A549 (cell line): ENCODE measurements around the gene PDK2. TPM values are rescaled to one million over a fixed set of nuclear protein-coding genes. Genes with fewer than 3 reads are reported as not detected.

ENCODE experiments used
- ATAC-seq, 2 experiments: fragments of 200-7000 bp in 1 of 2; fragments of >200 bp in 1 of 2; cut with Nextera tagmentation in 1 of 2; cut with Tn5 transposase in 1 of 2; 3 replicates each; pipeline versions ENCODE4 v1.8.0 to v1.9.1; 2018 to 2020; ENCODE audit warnings: mild to moderate bottlenecking in 1 of 2, moderate library complexity in 1 of 2
- CTCF ChIA-PET: fragments of 300-600 bp; sonication (Branson Sonifier 250); formaldehyde crosslinking; extraction: SDS; loops from one replicate; lab custom pipeline; 2021; ENCODE audit warnings: antibody characterized with exemption, inconsistent platforms; lab: Yijun Ruan, JAX
- POLR2A ChIA-PET: fragments of 350-600 bp; formaldehyde crosslinking; extraction: SDS; loops from one replicate; lab custom pipeline; 2021; ENCODE audit warnings: antibody characterized with exemption, inconsistent platforms; lab: Yijun Ruan, JAX
- DNase-seq, 2 experiments: peaks; one replicate each; pipeline versions ENCODE4 v3.0.0 to v3.0.0-alpha.2; 2011 to 2016; ENCODE audit warnings: low read depth in 1 of 2, low spot score in 1 of 2
- FAIRE-seq: peaks from 2 replicates; lab custom pipeline; 2011; peaks lifted over from hg19 to GRCh38; lab: Jason Lieb, UNC
- H3K27ac ChIP-seq, 2 experiments: fragments of >200 bp; sonication (Bioruptor Twin); formaldehyde crosslinking; 3 replicates each; pipeline ENCODE4 v1.5.1; 2016 to 2017
- H3K4me1 ChIP-seq: fragments of >200 bp; sonication (Bioruptor Twin); formaldehyde crosslinking; 3 replicates; pipeline ENCODE4 v1.6.1; 2016
- H3K4me2 ChIP-seq: fragments of >200 bp; sonication (Bioruptor Twin); formaldehyde crosslinking; 3 replicates; pipeline ENCODE4 v1.6.1; 2016
- H3K4me3 ChIP-seq: fragments of >200 bp; sonication (Bioruptor Twin); formaldehyde crosslinking; 3 replicates; pipeline ENCODE4 v1.5.1; 2016
- H3K9me3 ChIP-seq: fragments of >200 bp; sonication (Bioruptor Twin); formaldehyde crosslinking; 3 replicates; pipeline ENCODE4 v1.6.1; 2016
- CBX8 ChIP-seq: fragments of 200-600 bp; sonication (generic); IDR thresholded peaks from 2 replicates; pipeline ENCODE4 v1.6.1; 2016
- CEBPB ChIP-seq, 2 experiments: fragments of >200 bp in 1 of 2; sonication (Bioruptor Twin) in 1 of 2; formaldehyde crosslinking in 1 of 2; IDR thresholded peaks; 2 replicates each; pipeline ENCODE4 v1.6.1; 2012 to 2016
- CHD2 ChIP-seq: fragments of 150-350 bp; IDR thresholded peaks from 2 replicates; pipeline ENCODE4 v1.6.1; 2014; ENCODE audit warnings: low read length; ENCODE audit not compliant: partially characterized antibody
- ESRRA ChIP-seq: fragments of 150-350 bp; IDR thresholded peaks from 2 replicates; pipeline ENCODE4 v1.6.1; 2014; ENCODE audit warnings: mild to moderate bottlenecking, low read length, borderline replicate concordance
- FOSB ChIP-seq: fragments of 250-450 bp; sonication (Bioruptor Pico); IDR thresholded peaks from 2 replicates; pipeline ENCODE4 v1.5.0; 2020; ENCODE audit warnings: mild to moderate bottlenecking, moderate library complexity
- FOSL2 ChIP-seq, 2 experiments: fragments of 450-650 bp in 1 of 2; fragments of >200 bp in 1 of 2; sonication (Bioruptor Twin) in 1 of 2; formaldehyde crosslinking; IDR thresholded peaks; 2 replicates each; pipeline versions ENCODE4 v1.5.0 to v1.6.1; 2016 to 2020; ENCODE audit warnings: mild to moderate bottlenecking in 1 of 2, moderate library complexity in 1 of 2
- GATA3 ChIP-seq: IDR thresholded peaks from 2 replicates; pipeline ENCODE4 v1.6.1; 2012; ENCODE audit warnings: borderline replicate concordance
- HDAC2 ChIP-seq: fragments of 200-600 bp; sonication (generic); IDR thresholded peaks from 2 replicates; pipeline ENCODE4 v1.6.1; 2016
- HEYL ChIP-seq: fragments of 250-450 bp; sonication (Bioruptor Pico); IDR thresholded peaks from 2 replicates; pipeline ENCODE4 v1.8.0; 2021; ENCODE audit warnings: mild to moderate bottlenecking, moderate library complexity
- HOXA7 ChIP-seq: fragments of 250-450 bp; sonication (Bioruptor Pico); IDR thresholded peaks from 2 replicates; pipeline ENCODE4 v1.5.0; 2020; ENCODE audit warnings: mild to moderate bottlenecking, moderate library complexity
- HOXB13 ChIP-seq: fragments of 250-450 bp; sonication (Bioruptor Pico); IDR thresholded peaks from 2 replicates; pipeline ENCODE4 v1.5.0; 2020; ENCODE audit warnings: low read depth, mild to moderate bottlenecking, moderate library complexity
- JUNB ChIP-seq: fragments of >200 bp; sonication (Bioruptor Twin); formaldehyde crosslinking; IDR thresholded peaks from 2 replicates; pipeline ENCODE4 v1.6.1; 2016
- KDM1A ChIP-seq: fragments of 200-600 bp; sonication (generic); IDR thresholded peaks from 2 replicates; pipeline ENCODE4 v1.6.1; 2016; ENCODE audit warnings: low read depth, mild to moderate bottlenecking
- KDM5A ChIP-seq: fragments of 200-600 bp; sonication (generic); IDR thresholded peaks from 2 replicates; pipeline ENCODE4 v1.6.1; 2016; ENCODE audit warnings: antibody characterized with exemption, mild to moderate bottlenecking
- PHF8 ChIP-seq: fragments of 200-600 bp; sonication (generic); IDR thresholded peaks from 2 replicates; pipeline ENCODE4 v1.6.1; 2016; ENCODE audit warnings: low read depth, mild to moderate bottlenecking, antibody characterized with exemption, moderate library complexity, borderline replicate concordance
- POLR2AphosphoS2 ChIP-seq: conservative IDR thresholded peaks from 2 replicates; pipeline ENCODE4 v1.6.1; 2012; ENCODE audit warnings: low read length, improper control_type of control experiment, inconsistent platforms
- RNF2 ChIP-seq: fragments of 200-600 bp; sonication (generic); IDR thresholded peaks from 2 replicates; pipeline ENCODE4 v1.6.1; 2016; ENCODE audit warnings: low read depth, mild to moderate bottlenecking, antibody characterized with exemption, moderate library complexity, borderline replicate concordance
- ZC3H11A ChIP-seq: fragments of 450-650 bp; IDR thresholded peaks from 2 replicates; pipeline ENCODE4 v1.6.1; 2014; ENCODE audit warnings: antibody characterized with exemption, mild to moderate bottlenecking
- ZNF302 ChIP-seq: fragments of 250-450 bp; sonication (Bioruptor Pico); IDR thresholded peaks from 2 replicates; pipeline ENCODE4 v1.9.0; 2021; ENCODE audit warnings: inconsistent platforms, mild to moderate bottlenecking, moderate library complexity
- WGBS: methylation state at CpG from one replicate; pipeline ENCODE4 v1.1.6; 2017; ENCODE audit errors: missing lambda C conversion rate; 5-methylcytosine and 5-hydroxymethylcytosine counted together
- polyA plus RNA-seq, 4 experiments: library from polyadenylated mRNA; depleted of rRNA in 3 of 4; stranded (reverse); fragments of >200 nt; fragmentation: RNase III in 1 of 4; extraction: RNeasy Plus Mini Kit Qiagen cat#74134 plus additional on column Dnase treatment in 1 of 4; gene quantifications; 2 replicates in 3 of 4; 3 replicates in 1 of 4; pipeline ENCODE4 v1.2.3, GENCODE V29; 2011 to 2017
- TF ChIP-seq, protein P1 (sequence below): IDR thresholded peaks from 2 replicates; pipeline ENCODE4 v1.6.1; 2012
- TF ChIP-seq, protein P2 (sequence below): fragments of >200 bp; sonication (Bioruptor Twin); formaldehyde crosslinking; IDR thresholded peaks from 3 replicates; pipeline ENCODE4 v1.6.1; 2016

The PDK2 gene
- polyA plus RNA-seq, 2 of the 4 experiments (the other 2 are of a cell fraction) = 14.1 to 28.5 TPM

DNA sequence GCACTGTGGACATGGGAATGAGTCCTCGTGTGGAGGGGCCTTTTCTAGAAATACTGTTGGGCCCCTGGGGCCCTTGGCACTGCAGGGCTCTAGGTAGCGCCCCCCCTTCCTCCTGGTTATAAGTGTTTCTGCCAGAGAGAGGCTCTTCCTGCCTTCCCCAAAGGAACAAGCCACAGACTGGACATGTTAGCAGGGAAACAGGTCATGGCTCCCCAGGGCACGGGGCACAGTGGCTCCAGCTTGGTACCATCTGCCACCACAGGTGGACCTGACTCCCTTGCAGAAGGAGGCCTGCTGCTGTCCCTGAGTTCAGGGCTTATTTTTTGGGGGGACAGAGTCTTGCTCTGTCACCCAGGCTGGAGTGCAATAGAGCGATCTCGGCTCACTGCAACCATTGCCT, 8.8 kb downstream of the PDK2 start (continued):
- TF ChIP-seq GATA3 (no peak), FOSB (no peak), HDAC2 (no peak), CBX8 (no peak), ESRRA (no peak)

DNA sequence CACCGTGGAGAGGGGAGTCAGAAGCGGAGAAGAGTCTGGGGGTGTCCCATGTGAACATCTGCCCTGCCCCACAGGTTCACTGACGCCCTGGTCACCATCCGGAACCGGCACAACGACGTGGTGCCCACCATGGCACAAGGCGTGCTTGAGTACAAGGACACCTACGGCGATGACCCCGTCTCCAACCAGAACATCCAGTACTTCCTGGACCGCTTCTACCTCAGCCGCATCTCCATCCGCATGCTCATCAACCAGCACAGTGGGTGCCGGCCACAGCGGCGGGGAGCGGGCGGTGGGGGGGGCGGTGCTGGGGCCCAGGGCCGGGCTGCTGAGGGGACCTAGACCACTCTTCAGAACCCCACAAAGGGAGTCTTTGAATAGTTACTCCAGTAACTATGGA, 10.7 kb downstream of the PDK2 start:
- CTCF ChIA-PET = interaction anchor here (0.6 to 60.2 kb wide), 4 partner anchors 1 to 192 kb away, joined by 4 to 1356 read pairs (median 691); partner anchors contain the start of genes PDK2, PPP1R9B and SAMD14
- no peak overlapping the region for H3K4me2 ChIP-seq
- no peak overlapping the region for H3K27ac ChIP-seq
- 89% methylated on average over 21 of the region's 21 CpGs for WGBS
- POLR2A ChIA-PET = no interaction called here
- H3K4me3 ChIP-seq = no peak overlapping the region
- ATAC-seq = no peak
- peaks cover 27% of the 10 kb centered on the region for H3K4me1 ChIP-seq
- TF ChIP-seq GATA3 = no peak
- TF ChIP-seq RNF2 = no peak
- TF ChIP-seq ZC3H11A = no peak
- no peak for TF ChIP-seq HOXB13 (CRISPR knock-in tag)
- TF ChIP-seq KDM5A = no peak
- TF ChIP-seq CHD2 = no peak
- TF ChIP-seq CEBPB (IDR thresholded peaks at IDR 0.05) = no peak
- TF ChIP-seq KDM1A = no peak
- TF ChIP-seq CBX8 = no peak
- TF ChIP-seq JUNB = no peak
- TF ChIP-seq FOSB = no peak
- no peak for TF ChIP-seq HOXA7 (CRISPR knock-in tag)
- TF ChIP-seq HDAC2 = no peak
- FAIRE-seq = no peak
- DNase-seq = no peak
- no peaks in the 10 kb centered on the region for H3K9me3 ChIP-seq

DNA sequence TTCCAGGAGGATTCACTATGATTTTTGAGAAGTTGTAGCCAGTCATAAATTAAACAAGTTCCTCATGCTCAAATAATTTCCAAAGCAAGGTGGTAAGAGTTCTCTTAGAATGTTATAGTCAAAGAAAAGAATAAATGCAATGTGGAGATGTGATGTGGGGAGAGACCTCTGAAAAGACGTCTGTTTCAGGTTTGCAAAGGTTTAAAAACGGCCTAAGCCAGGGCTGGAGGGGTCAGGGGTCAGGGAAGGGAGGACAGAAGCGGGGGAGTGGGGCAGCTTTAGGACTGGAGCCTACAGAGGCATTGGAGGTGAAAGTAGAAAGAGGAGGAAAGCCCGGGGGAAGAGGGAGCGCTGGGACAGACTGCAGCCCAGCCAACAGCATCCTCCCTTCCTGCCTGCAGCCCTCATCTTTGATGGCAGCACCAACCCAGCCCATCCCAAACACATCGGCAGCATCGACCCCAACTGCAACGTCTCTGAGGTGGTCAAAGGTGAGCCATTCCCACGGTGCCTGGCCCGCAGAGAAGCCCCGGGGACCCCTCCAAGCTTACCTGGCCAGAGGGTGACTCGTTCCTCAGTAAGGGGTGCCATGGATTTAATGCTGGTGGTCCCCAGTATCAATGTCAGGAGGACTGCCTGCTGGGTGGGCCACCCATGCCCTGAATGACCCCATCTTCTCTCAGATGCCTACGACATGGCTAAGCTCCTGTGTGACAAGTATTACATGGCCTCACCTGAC, 11.4 kb downstream of the PDK2 start:
- TF ChIP-seq POLR2AphosphoS2 (no peak), CHD2 (no peak), ZNF302 (CRISPR knock-in tag) (no peak), GATA3 (no peak), HDAC2 (no peak), ESRRA (no peak), ZC3H11A (no peak), PHF8 (no peak), FOSB (no peak)
- TF ChIP-seq, protein P1, sequence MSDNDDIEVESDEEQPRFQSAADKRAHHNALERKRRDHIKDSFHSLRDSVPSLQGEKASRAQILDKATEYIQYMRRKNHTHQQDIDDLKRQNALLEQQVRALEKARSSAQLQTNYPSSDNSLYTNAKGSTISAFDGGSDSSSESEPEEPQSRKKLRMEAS = no peak
- ATAC-seq = no peak
- ChIA-PET CTCF (interaction anchor here (0.9 to 60.2 kb wide), 4 partner anchors 2 to 28 kb away, joined by 3 to 1356 read pairs (median 680); partner anchors contain the start of genes PDK2, PPP1R9B and SAMD14), POLR2A (no interaction called here)
- no peak for FAIRE-seq
- no peak overlapping the region for H3K27ac ChIP-seq
- WGBS = 73% methylated on average over 13 of the region's 13 CpGs
- peaks cover 20% of the 10 kb centered on the region for H3K4me1 ChIP-seq
- no peak overlapping the region for H3K4me3 ChIP-seq
- no peaks in the 10 kb centered on the region for H3K9me3 ChIP-seq
- DNase-seq = no peak
- no peak overlapping the region for H3K4me2 ChIP-seq

DNA sequence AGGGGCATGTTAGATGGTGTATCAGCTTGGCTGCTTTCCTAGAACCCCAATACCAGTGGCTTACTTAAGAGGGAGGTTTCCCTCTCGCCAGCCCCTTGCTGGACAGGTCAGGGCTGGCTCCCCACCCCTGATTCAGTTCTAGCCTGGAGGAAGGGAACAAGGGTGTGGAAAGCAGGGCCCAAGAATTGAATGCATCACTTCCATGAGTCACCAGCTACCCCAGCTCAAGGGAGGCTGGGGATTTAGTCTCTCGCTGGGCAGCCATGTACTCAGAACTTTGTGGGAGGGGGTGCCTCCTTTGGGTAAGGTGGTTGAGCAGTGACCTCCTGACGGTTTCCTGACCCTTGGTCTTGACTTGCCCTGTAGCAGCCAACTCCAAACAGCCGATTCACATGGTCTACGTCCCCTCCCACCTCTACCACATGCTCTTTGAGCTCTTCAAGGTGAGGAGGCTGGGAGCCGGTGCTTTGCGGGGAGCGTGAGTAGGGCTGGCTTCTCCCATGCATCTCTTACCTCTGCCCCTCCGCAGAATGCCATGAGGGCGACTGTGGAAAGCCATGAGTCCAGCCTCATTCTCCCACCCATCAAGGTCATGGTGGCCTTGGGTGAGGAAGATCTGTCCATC, 12.8 kb downstream of the PDK2 start:
- peak in 1 of 2 experiments; percentile 21; a peak in 1 of 6 replicates for ATAC-seq
- H3K9me3 ChIP-seq = no peaks in the 10 kb centered on the region
- H3K4me2 ChIP-seq = no peak overlapping the region
- peaks cover 14% of the 10 kb centered on the region; the same call in 2 of the 3 replicates for H3K4me1 ChIP-seq
- H3K4me3 ChIP-seq = no peak overlapping the region
- no peak for DNase-seq
- TF ChIP-seq, protein P2, sequence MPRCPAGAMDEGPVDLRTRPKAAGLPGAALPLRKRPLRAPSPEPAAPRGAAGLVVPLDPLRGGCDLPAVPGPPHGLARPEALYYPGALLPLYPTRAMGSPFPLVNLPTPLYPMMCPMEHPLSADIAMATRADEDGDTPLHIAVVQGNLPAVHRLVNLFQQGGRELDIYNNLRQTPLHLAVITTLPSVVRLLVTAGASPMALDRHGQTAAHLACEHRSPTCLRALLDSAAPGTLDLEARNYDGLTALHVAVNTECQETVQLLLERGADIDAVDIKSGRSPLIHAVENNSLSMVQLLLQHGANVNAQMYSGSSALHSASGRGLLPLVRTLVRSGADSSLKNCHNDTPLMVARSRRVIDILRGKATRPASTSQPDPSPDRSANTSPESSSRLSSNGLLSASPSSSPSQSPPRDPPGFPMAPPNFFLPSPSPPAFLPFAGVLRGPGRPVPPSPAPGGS = no peak
- TF ChIP-seq FOSL2 (IDR thresholded peaks at IDR 0.05) = no peak
- 0 out of 2 replicates have a peak, but pooled peaks have one; percentile 43 for TF ChIP-seq FOSL2 (CRISPR knock-in tag; IDR thresholded peaks at IDR 0.05)
- no peak for TF ChIP-seq HEYL (CRISPR knock-in tag)
- TF ChIP-seq, all 56 proteins: peak for 1
- POLR2A ChIA-PET = no interaction called here
- CTCF ChIA-PET = interaction anchor here (0.6 to 60.2 kb wide), 10 partner anchors 3 to 190 kb away, joined by 3 to 1356 read pairs (median 6); partner anchors contain the start of genes PDK2, PPP1R9B and SAMD14
- no peak overlapping the region for H3K27ac ChIP-seq
- WGBS = 79% methylated on average over 10 of the region's 10 CpGs
- no peak for FAIRE-seq
